ELR (cell line): ENCODE data around the gene BROX.

Source experiments
- DNase-seq: peaks from one replicate; pipeline ENCODE4 v3.0.0-alpha.2; 2015; ENCODE audit warnings: low read depth

Gene BROX

DNA sequence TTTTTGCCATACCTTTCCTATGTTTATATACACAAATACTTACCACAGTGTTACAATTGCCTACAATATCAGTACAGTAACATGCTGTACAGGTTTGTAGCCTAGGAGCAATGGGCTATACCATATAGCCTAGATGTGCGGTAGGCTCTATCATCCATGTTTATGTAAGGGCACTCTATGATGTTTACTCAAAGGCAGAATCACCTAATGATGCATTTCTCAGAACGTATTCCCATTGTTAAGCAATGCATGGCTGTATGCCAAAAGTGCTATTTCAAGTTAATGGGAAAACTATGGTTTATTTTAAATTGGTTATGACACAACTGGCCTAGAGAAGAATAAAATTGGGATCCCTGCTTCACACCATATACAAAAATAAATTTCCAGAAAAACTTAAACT lies 65.6 kb downstream of the BROX start:
- peak; percentile 40 for DNase-seq

DNA sequence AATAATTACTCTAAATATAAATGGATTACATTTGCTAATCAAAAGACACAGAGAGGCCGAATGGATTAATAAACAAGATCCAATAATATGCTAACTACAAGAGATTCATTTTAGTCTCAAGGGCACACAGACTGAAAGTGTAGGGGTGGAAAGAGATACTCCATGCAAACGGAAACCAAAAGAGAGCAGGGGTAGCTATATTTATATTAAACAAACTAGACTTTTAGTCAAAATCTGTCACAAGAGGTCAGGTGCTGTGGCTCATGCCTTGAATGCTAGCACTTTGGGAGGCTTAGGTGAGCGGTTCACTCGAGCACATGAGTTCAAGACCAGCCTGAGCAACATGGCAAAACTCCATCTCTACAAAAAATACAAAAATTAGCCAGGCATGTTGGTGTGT lies 68.9 kb downstream of the BROX start:
- no peak for DNase-seq

DNA sequence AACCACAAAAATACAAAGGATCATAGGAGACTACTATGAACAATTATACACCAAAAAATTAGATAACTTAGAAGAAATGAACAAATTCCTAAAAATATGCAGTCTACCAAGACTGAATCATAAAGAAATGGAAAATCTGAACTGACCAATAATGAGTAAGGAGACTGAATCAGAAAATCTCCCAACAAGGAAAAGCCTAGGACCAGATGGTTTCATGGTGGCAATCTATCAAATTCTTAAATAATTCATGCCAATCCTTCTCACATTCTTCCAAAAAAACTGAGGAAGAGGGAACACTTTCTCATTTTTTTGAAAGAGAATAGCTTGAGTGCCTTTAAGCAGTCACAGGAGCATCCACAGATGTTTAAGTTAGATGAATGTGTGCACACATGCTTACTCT lies 70.7 kb downstream of the BROX start:
- DNase-seq, result no peak

DNA sequence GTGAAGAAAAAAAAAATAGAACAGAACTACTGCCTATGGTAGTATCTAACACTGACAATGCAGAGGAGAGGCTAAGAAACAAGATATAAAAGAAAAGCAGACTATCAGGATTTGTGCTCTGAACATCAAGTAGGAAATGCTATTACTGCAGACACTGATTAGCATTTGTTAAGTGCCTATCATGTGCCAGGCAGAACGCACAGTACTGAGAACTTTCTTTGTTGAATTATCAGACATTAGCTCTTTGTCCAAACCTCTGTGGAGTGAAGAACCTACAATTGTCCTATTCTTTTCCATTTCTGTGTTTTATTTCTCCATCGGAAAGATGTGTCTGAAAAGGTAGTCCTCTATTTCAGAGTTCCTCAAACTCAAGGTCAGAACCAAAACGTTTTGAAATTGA lies 72.0 kb downstream of the BROX start:
- no peak for DNase-seq
